HG02610 (cell line): ENCODE measurements around the gene SCN10A.

ENCODE experiments used
- ATAC-seq: cut with Tn5 transposase; IDR thresholded peaks from one replicate; pipeline ENCODE4 v1.9.1; 2021; ENCODE audit warnings: mild to moderate bottlenecking, moderate library complexity; ENCODE audit not compliant: unreplicated experiment

The SCN10A gene

DNA sequence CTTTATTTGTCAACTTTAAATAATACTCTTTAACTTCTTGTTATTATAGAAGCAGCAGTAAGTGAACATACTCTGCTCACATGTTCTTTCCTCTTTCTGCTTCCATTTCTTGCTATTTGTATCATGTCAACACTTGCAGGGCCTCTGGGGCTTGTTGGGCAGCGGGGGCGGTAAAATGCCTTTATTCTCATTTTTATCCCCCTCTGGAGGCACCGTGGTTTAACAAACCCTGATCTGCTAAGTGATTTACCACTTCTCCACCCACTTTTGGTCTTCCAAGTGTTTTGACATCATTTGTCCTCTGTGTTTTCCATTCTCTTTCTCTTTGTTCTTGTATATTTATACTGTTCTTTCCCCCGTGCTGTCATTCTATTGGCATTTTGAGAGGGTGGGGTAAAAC, 33.9 kb downstream of the SCN10A start:
- no peak for ATAC-seq

DNA sequence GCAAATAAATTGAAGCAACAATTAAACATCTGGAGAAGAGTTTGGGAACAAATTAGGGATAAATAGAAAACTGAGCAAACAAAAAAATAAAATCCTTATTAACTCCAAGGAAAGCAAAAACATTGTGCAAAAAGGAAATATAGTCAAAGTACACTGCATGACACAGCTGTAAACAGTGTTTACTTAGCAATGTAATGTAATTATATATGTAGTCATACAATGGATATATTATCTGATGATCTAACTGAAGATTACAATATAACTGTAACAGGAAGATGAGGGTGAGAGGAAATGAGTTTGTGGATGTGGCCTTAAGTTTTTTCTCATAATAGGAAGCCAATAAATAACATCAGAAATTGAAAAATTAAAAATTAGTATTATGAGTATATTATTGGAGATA, 42.5 kb downstream of the SCN10A start:
- no peak for ATAC-seq

DNA sequence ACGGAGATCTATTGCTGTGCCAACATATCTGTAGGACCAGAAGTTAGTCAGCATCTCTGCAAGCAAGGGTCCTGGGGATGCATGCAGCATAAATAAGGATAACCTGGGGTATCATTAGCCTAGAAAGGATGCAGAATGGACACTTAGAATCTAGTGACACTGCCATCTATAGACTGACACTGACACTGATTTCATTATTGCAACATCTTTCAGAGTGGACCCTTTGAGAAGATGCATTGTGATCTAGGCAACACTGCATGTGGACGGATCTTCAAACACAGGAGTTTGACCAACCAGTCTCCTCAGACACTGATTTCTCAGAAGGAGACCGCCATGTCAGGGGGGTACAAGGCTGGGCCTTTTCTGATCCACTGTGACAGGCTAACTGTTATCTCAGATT, 52.4 kb downstream of the SCN10A start:
- ATAC-seq = no peak

DNA sequence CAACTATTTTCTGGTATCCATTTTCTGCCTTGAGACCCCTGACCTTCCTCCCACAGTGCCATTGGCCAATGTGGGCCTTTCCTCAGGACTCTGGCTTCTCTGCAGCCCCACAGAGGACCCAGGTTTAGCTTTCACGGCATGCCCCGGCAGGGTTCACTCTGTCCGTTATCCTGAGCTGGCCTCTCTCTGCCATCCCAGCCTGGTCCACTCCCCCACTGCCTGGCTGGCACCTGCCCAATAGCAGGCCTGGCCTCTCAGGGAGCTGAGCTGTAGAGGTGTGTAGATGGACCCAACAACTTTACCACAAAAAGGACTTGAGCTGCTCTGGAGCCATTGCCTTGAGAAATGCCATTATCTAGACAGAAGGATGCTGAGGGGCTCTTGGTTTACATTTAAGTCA, 57.5 kb downstream of the SCN10A start:
- no peak for ATAC-seq

DNA sequence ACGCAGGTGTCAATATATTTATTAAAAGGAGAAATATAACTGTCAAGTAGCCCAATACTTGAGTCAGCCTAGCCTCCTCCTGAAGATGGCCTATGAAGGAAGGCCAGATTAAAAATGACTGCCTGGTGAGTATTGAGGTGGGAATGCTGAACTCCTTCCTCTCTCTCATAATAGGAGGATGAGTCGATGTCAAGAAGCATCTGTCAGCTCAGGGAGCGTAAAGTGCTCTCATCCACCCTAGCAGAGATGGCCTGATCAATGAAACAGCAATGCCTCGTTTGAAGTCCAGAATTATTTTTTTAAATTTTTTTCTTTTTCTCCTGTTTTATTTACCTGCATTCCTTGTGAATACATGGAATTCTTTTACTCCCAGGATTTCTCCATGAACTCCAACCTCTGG, 58.3 kb downstream of the SCN10A start:
- no peak for ATAC-seq

DNA sequence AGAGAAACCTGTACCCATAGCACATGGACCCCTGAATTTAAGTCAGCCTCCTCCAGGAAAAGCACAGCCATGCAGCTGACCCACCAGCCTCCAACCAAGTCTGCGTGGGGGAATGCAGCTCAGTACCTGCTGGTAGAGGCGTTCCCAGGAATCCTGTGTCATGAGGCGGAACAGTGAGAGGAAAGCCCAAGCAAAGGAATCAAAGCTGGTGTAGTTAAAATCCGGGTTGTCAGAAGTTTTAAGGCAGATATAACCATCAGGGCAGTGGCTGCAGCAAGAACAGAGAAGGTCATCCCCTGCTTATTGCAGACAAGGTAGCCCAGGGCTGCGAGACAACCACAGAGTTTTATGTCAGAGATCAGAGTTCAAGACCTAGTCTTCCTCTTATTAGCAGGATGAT, 59.1 kb downstream of the SCN10A start:
- ATAC-seq = no peak

DNA sequence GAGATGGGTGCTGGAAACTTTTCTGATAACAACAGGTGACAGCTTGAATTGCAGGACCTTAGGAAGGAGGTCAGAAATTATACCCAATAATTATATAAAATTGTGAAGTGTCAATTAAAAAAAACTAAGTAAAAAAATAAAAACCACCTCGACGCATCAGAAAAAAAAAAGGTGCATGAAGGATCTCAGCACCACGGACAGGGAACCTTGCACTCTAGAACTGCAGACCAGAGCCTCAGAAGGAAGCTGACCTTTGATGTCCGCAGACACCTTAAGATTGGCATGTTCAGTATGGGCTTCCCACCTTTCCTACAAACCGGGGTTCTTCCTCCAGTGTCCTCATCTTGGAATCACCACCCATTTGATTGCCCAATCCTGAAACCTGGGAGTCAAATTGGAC, 60.9 kb downstream of the SCN10A start:
- no peak for ATAC-seq

DNA sequence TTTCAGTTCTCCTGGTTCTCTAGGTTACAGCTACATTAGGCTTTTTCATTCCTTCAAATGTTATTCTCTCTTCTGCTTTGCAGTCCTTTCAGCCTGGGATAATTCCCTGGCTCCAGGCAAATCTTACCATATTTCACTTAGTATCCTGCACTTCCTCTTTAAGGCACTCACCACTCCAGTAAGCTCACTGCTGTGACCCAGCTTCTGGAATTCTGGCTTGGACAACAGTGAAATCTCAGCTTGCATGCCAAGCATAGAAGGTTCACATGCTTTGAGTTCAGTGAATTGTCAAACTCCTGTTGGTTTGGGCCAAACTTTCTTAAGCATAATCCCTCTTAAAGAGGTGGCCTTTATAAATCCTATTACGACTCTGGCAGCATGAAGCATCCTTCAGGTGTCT, 69.4 kb downstream of the SCN10A start:
- ATAC-seq = no peak

DNA sequence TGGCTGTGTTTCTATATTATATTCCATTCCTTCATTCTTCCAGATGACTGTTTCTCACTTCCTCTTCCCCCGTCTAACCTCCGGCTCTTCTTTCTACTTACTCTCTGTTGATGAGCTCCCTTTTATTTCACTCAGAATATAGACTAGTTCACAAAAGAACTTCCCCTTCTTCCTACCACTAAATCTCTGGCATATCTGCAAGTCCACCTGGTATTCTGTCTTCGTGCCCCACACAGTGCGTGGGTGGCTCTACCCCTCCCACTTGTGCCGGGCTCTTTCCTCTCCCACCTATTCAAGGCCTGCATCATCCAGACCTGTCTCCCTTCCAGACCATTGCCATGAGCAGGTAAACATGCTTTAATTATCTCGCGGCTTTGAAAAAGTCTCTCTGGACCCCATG, 73.0 kb downstream of the SCN10A start:
- no peak for ATAC-seq

DNA sequence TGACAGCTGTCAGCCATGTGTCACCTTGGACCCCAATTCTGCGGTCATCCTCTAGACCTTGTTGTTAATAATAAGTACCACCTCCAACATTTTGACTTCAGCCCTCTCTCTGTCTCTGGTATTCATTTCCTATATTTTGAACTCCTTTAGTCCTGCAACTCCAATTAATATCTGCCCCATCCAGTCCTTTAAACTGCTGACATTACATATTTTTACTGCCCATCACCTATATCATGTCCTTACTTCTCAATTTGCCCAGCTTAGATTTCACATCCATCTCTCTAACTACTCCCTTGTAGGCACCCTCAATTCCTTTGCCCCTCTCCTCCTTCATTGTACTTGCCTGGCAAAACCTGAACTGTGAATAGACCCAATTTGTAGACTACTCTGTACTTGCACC, 73.5 kb downstream of the SCN10A start:
- ATAC-seq = no peak

DNA sequence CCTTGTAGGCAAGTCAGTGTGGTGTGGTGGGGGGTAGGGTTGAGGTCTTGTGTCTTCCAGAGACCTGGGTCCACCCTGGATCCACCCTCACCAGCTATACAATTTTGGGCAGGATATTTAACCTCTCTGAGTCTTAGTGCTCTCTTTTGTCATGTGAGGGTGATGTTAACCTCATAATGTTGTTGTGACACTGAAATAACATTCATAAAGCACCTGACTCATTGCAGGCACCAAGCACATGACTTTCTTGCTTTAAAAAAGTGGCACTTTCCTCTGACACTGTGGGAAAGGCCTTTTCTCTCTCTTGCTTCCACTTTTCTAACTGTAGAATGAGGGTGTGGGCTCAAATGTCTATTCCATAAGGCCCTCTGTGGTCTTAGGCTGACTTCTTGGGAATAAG, 75.5 kb downstream of the SCN10A start:
- ATAC-seq = no peak

DNA sequence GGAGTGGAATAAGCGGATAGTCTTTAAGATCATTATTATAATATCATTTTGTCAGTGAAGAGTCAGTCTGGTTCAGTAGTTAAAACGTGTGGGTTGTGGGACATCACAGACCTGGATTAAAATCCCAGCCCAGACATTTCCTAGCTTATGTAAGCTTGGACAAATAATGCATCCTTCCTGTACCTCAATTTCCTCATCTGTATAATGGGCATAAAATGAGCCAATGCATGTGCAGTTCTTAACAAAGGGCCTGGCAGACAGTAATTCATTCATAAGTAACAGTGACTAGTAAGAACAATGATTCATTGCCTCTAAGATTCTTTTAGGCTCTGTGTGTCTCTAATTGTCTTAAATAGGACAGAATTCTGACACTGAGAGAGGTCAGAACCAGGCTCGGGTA, 76.1 kb downstream of the SCN10A start:
- ATAC-seq = no peak

DNA sequence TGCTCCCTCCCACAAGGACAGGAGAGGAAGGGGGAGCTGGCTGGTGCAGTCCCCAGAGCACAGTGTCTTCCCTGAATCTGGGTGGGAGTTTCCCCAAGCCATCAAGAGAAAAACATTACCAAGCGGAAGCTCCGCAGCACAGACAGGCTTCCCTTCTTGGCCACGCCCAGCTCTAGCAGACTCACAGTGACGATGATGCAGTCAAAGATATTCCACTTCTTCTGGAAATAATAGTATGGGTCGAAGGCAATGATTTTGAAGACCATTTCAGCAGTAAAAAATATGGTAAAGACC, 76.7 kb downstream of the SCN10A start:
- ATAC-seq = no peak

DNA sequence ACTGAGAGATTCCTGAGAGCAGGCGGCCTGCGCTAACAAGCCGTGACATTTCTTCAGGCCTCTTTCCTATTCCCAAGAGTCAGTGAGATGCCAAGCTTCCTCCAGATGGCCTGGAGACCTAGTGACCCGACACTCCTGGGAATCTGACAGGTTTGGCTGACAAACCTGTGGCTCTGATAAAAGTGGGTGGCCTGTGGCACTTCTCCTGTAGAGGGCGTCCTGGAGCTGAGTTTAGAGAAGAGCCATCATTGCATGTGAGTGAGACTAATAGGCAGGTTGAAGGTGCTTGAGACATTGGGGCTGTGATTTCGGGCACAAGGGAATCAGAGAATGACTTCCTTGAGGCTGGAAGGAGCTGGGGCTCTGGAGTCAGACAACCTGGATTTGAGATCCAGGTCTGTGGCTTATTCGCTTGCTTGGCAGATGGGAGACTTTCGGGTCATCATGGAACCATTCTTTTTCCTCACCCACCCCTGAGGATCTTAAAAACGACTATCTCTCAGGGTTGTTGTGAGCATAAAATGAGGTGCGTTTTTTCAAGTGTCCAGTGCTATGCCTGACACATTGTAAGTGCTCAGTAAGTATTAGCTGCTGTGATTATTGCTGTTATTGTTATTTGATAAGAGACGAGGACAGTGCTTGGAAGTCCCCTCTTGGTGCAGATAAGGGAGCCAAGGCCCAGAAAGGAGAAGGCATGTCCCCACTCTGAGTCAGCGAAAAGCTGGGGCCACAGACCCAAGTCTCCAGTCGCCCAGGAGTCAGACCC, 77.2 kb downstream of the SCN10A start:
- no peak for ATAC-seq

DNA sequence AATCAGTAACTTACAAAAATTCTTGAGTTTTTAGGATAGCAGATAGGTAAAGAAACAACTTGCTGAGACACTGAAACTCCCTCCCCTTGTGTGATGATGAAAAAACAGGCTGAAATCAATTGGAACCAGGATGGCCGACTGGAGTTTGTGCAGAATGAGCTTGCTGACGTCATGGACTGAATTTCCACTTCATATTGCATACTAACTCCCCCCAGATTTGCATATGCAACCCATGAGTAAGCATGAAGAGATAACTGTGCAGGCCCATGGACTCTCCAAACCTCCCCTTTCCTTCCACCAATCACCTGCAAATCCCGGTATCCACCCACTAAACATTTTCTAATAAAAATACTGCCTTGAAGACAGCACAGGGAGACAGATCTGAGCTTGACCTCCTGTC, 84.5 kb downstream of the SCN10A start:
- ATAC-seq = no peak

DNA sequence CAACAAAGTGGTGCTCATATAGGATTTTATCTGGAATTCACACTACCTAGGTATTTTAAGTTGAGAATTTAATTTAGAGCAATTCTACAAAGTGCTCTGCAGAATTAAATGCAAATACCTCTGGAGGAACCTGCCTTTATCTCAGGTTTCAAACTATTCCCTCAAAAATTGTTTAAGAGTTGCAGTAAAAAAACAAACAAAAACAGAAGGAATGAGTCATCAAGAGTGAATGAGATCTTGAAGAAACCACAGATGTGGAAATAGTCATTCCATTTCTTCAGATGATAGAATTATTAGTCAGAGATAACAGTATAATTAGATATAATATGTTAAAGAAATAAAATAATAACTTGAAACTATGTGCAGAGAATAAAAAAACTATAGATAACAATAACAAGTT, 85.7 kb downstream of the SCN10A start:
- ATAC-seq = no peak

DNA sequence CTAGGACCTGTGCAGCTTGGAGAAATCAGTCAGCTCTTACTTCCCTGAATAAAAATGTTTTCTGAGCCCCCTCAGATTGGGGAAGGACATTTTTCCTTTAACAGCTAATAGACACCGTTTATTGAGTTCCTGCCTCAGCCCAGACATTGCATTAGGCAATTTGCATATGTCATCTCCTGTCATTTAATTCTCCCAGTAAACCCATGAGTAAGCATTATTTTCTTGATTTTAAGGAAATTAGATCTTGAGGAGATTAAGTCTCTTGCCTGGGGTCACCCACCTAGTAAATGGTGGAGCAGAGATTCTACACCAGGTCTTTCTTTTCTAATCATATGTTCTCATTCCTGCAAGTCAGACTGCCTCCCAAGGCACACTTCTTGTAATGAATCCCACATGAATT, 88.0 kb downstream of the SCN10A start:
- ATAC-seq = no peak

DNA sequence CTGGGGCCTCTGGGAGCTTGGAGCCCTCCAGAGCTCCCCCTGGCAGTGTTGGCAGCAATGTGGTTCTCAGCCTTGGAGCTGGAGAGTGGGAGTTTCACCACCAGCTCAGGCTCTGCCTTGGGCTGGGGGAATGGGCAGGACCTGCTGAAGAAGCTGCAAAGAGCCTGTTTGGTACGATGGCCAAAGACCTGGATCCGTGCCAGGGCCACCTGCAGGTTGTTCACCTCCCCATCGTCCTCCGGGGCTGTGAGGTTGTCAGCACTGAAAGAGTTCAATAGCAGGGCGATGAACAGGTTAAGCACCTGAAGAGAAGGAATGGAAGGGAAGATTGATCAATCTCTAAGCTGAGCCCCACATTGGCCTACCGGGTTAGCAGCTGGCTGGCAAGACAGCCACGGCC, 89.3 kb downstream of the SCN10A start:
- ATAC-seq = no peak

DNA sequence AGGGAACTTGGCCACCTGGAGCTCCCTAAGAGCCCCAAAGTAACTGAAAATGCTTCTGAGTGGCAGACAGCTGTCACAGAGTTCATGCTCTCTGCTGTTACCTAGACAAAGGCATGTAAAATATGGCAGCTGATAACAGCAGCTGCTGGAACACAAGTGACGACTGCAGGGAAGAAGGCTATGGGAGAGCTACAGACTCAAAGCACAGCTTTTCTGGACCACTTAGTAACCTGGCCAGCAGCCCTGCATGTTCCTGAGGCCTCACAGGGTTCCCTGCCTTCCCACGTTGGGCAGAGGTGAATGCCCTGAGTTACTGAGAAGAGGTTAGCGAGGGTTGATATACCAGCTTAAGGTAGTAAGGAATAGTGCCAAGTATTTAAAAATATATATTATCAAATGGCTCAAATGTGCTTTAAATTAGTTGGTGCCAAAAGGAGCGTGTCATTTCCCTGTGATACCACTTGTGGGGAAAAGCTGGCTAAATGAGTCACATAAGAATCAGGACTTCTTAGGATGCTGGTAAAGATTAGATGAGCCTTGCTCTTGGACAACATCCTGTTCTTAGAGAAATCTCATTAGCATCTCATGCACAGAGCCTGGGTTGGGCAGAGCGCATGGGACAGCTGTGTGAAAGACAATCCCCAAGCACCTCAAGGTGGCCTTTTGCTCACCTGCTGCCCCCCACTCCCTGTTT, 90.1 kb downstream of the SCN10A start:
- no peak for ATAC-seq

DNA sequence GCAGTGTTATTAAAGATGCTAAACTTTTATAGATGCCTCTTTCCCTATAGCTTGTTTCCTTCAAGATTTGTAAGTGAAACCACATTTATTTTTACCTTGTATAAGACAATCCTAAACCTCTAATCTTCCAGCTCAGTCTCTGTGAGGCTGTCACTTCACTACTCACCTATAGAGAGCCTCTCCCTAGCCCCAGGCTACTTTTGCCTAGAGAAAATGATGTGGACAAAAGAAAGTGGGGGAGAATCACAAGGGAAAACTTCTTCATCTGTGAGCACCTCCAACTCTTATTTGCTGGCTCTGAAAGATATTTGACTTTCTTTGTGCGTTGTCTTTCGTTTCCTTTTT, 91.7 kb downstream of the SCN10A start:
- no peak for ATAC-seq

DNA sequence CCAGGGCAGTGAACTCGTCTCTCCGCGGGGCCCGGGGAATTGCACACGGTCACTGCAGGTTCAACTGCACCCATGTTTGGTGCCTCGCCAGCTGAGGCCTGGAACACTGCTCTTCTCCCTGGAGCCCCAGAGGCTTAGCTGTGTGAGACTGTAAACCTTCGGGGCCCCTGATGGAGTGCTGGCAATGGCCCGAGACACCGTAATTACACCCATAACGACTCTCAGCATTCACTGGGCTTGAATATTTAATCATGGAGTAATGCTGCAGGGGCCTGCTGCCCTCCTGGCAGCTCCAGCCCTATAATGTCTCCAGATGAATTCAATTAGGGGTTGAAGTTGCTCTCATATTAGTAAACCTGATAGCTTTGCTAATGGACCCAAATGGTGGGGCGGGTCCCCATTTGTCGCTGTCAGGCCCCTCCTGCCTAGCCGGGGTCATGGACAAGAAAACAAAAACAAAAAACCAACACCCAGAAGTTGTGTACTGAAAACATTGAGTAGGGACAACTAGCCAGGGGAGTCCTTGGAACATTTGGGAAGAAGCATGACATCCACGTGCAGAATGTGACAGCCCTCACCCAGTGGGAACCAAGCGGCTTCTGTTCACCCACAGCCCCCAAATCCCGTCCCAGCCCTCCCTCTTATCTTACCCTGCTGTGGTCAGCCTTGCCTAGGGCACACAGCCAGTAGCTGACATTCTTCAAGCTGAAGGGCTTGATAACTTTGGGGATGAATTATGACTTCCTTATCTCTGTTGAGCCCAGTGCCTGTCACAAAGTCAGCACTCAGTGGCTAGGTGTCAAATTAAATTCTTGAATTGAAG, 92.2 kb downstream of the SCN10A start:
- ATAC-seq = no peak
